ENCODE measurements around the gene ZDHHC3.

Gene ZDHHC3

GRCh38 chr3:44976002-44976815, at the start of gene ZDHHC3, which contains the start of gene EXOSC7:
TSS of gene ZDHHC3 (minus strand) at chr3:44976174. CDS start at chr3:44959436, 16,738 bp downstream.
TSS of gene EXOSC7 (plus strand) at chr3:44976244. CDS start at chr3:44976278, 34 bp downstream.
- peak; percentile 79 for DNase-seq (ENCODE audit: low read depth)

GRCh38 chr3:45024542-45025255, 48.7 kb upstream of the ZDHHC3 start:
- no peak for DNase-seq (ENCODE audit: low read depth)

GRCh38 chr3:45023675-45024074, 47.7 kb upstream of the ZDHHC3 start:
- no peak for DNase-seq (ENCODE audit: low read depth)

GRCh38 chr3:45021524-45022297, 45.7 kb upstream of the ZDHHC3 start:
- DNase-seq (ENCODE audit: low read depth), result no peak

GRCh38 chr3:45020534-45020933, 44.6 kb upstream of the ZDHHC3 start:
- no peak for DNase-seq (ENCODE audit: low read depth)

- no peak for DNase-seq (ENCODE audit: low read depth)
Observed at GRCh38 chr3:45017821-45018220, 41.8 kb upstream of the ZDHHC3 start.

- no peak for DNase-seq (ENCODE audit: low read depth)
Observed at GRCh38 chr3:45016916-45017315, 40.9 kb upstream of the ZDHHC3 start.

GRCh38 chr3:45012577-45012976, 36.6 kb upstream of the ZDHHC3 start:
- DNase-seq (ENCODE audit: low read depth), result no peak

- no peak for DNase-seq (ENCODE audit: low read depth)
Observed at GRCh38 chr3:45011756-45012508, 36.0 kb upstream of the ZDHHC3 start.

- DNase-seq (ENCODE audit: low read depth), result no peak
Observed at GRCh38 chr3:45010811-45011333, 34.9 kb upstream of the ZDHHC3 start.

- DNase-seq (ENCODE audit: low read depth), result no peak
Observed at GRCh38 chr3:45009868-45010267, 33.9 kb upstream of the ZDHHC3 start.

- no peak for DNase-seq (ENCODE audit: low read depth)
Observed at GRCh38 chr3:45008117-45008516, 32.1 kb upstream of the ZDHHC3 start.

GRCh38 chr3:45007091-45007490, 31.1 kb upstream of the ZDHHC3 start:
- DNase-seq (ENCODE audit: low read depth), result no peak

GRCh38 chr3:45003859-45004258, 27.9 kb upstream of the ZDHHC3 start:
- DNase-seq (ENCODE audit: low read depth), result no peak

- no peak for DNase-seq (ENCODE audit: low read depth)
Observed at GRCh38 chr3:45003406-45003805, 27.4 kb upstream of the ZDHHC3 start.

GRCh38 chr3:45002720-45003119, 26.7 kb upstream of the ZDHHC3 start:
- no peak for DNase-seq (ENCODE audit: low read depth)

GRCh38 chr3:45002139-45002660, 26.2 kb upstream of the ZDHHC3 start:
- DNase-seq (ENCODE audit: low read depth), result no peak

- DNase-seq (ENCODE audit: low read depth), result no peak
Observed at GRCh38 chr3:45001738-45002137, 25.8 kb upstream of the ZDHHC3 start.

- no peak for DNase-seq (ENCODE audit: low read depth)
Observed at GRCh38 chr3:45000823-45001222, 24.8 kb upstream of the ZDHHC3 start.

GRCh38 chr3:44999782-45000181, 23.8 kb upstream of the ZDHHC3 start:
- no peak for DNase-seq (ENCODE audit: low read depth)

GRCh38 chr3:44996556-44996969, 20.6 kb upstream of the ZDHHC3 start:
- no peak for DNase-seq (ENCODE audit: low read depth)

Measured in activated T-cell treated with anti-CD3 and anti-CD28 coated beads for 24 hours (primary cell).